HEK293 (cell line): ENCODE measurements around the gene ALB.

Experiments
- CTCF ChIA-PET: fragments of 350-600 bp; formaldehyde crosslinking; extraction: SDS; loops from one replicate; lab custom pipeline; 2021; ENCODE audit warnings: antibody characterized with exemption; lab: Yijun Ruan, JAX
- POLR2A ChIA-PET: fragments of 300-600 bp; formaldehyde crosslinking; extraction: SDS; loops from one replicate; lab custom pipeline; 2020; ENCODE audit warnings: antibody characterized with exemption, inconsistent platforms; lab: Yijun Ruan, JAX
- H3K27ac ChIP-seq: fragments of 200-500 bp; sonication (Bioruptor generic); 2 replicates; pipeline ENCODE4 v1.5.1; 2014; ENCODE audit warnings: low read depth, low read length, control low read depth, inconsistent platforms; ENCODE audit errors: extremely low read depth
- H3K36me3 ChIP-seq, 2 experiments: fragments of 200-500 bp in 1 of 2; sonication (Bioruptor generic) in 1 of 2; 1 replicate in 1 of 2; 2 replicates in 1 of 2; pipeline ENCODE4 v1.5.1; 2014 to 2017; ENCODE audit warnings: inconsistent platforms in 2 of 2, low read length in 2 of 2; ENCODE audit not compliant: control insufficient read depth in 2 of 2, insufficient read depth in 1 of 2
- H3K4me1 ChIP-seq: fragments of 200-500 bp; sonication (Bioruptor generic); 2 replicates; pipeline ENCODE4 v1.5.1; 2014; ENCODE audit warnings: mild to moderate bottlenecking, low read length, inconsistent platforms; ENCODE audit not compliant: control insufficient read depth, insufficient read depth
- H3K4me3 ChIP-seq: 2 replicates; pipeline ENCODE4 v1.5.1; 2011; ENCODE audit warnings: low read depth, mild to moderate bottlenecking, control low read depth, low read length, moderate library complexity
- H3K9me3 ChIP-seq: fragments of 200-500 bp; sonication (Bioruptor generic); 2 replicates; pipeline ENCODE4 v1.5.1; 2014; ENCODE audit warnings: low read depth, low read length, inconsistent platforms; ENCODE audit not compliant: control insufficient read depth, insufficient read depth
- GLIS1 ChIP-seq: fragments of 450-650 bp; formaldehyde crosslinking; IDR thresholded peaks from 2 replicates; pipeline ENCODE4 v1.5.1; 2016; ENCODE audit warnings: missing biosample characterization, missing genetic modification characterization
- KLF7 ChIP-seq: fragments of 450-650 bp; formaldehyde crosslinking; IDR thresholded peaks from 2 replicates; pipeline ENCODE4 v1.5.1; 2016; ENCODE audit warnings: missing biosample characterization, missing genetic modification characterization, borderline replicate concordance
- SALL2 ChIP-seq: fragments of 450-650 bp; formaldehyde crosslinking; IDR thresholded peaks from 2 replicates; pipeline ENCODE4 v1.5.0; 2017; ENCODE audit warnings: missing biosample characterization, mild to moderate bottlenecking, missing genetic modification characterization, borderline replicate concordance
- ZBTB1 ChIP-seq: fragments of 450-650 bp; formaldehyde crosslinking; IDR thresholded peaks from 2 replicates; pipeline ENCODE4 v1.5.1; 2016; ENCODE audit warnings: missing biosample characterization, missing genetic modification characterization
- ZIC2 ChIP-seq: fragments of 450-650 bp; formaldehyde crosslinking; IDR thresholded peaks from 2 replicates; pipeline ENCODE4 v1.5.1; 2016; ENCODE audit warnings: missing biosample characterization, missing genetic modification characterization
- ZNF10 ChIP-seq: fragments of 450-650 bp; formaldehyde crosslinking; IDR thresholded peaks from 2 replicates; pipeline ENCODE4 v1.5.1; 2017; ENCODE audit warnings: missing biosample characterization, missing genetic modification characterization
- ZNF174 ChIP-seq: fragments of 450-650 bp; formaldehyde crosslinking; IDR thresholded peaks from 2 replicates; pipeline ENCODE4 v1.5.0; 2017; ENCODE audit warnings: missing biosample characterization, mild to moderate bottlenecking, missing genetic modification characterization
- ZNF2 ChIP-seq: fragments of 450-650 bp; formaldehyde crosslinking; IDR thresholded peaks from 2 replicates; pipeline ENCODE4 v1.5.1; 2016; ENCODE audit warnings: missing biosample characterization, missing genetic modification characterization
- ZNF274 ChIP-seq, 2 experiments: fragments of 200-500 bp in 1 of 2; fragments of 450-650 bp in 1 of 2; sonication (Bioruptor generic) in 1 of 2; formaldehyde crosslinking in 1 of 2; IDR thresholded peaks; 2 replicates each; pipeline versions ENCODE4 v1.5.1 to v1.6.1; 2014 to 2016; ENCODE audit warnings: borderline replicate concordance in 1 of 2, inconsistent platforms in 1 of 2, low read length in 1 of 2, missing biosample characterization in 1 of 2, missing genetic modification characterization in 1 of 2
- ZNF302 ChIP-seq: fragments of 450-650 bp; formaldehyde crosslinking; IDR thresholded peaks from 2 replicates; pipeline ENCODE4 v1.5.1; 2016; ENCODE audit warnings: missing biosample characterization, missing genetic modification characterization, low read depth
- ZNF514 ChIP-seq: fragments of 450-650 bp; formaldehyde crosslinking; IDR thresholded peaks from 2 replicates; pipeline ENCODE4 v1.5.1; 2016; ENCODE audit warnings: missing biosample characterization, missing genetic modification characterization
- ZNF521 ChIP-seq: fragments of 450-650 bp; formaldehyde crosslinking; IDR thresholded peaks from 2 replicates; pipeline ENCODE4 v1.5.1; 2017; ENCODE audit warnings: missing biosample characterization, mild to moderate bottlenecking, missing genetic modification characterization
- ZNF585B ChIP-seq: fragments of 450-650 bp; formaldehyde crosslinking; IDR thresholded peaks from 2 replicates; pipeline ENCODE4 v1.5.1; 2016; ENCODE audit warnings: missing biosample characterization, missing genetic modification characterization
- ZNF629 ChIP-seq: fragments of 450-650 bp; formaldehyde crosslinking; IDR thresholded peaks from 2 replicates; pipeline ENCODE4 v1.5.1; 2017; ENCODE audit warnings: missing biosample characterization, missing genetic modification characterization
- ZNF664 ChIP-seq: fragments of 450-650 bp; formaldehyde crosslinking; IDR thresholded peaks from 2 replicates; pipeline ENCODE4 v1.5.1; 2016; ENCODE audit warnings: missing biosample characterization, missing genetic modification characterization
- ZNF677 ChIP-seq: fragments of 450-650 bp; IDR thresholded peaks from 2 replicates; pipeline ENCODE4 v1.5.0; 2018; ENCODE audit warnings: missing biosample characterization, mild to moderate bottlenecking, missing genetic modification characterization, moderate library complexity
- ZNF768 ChIP-seq: fragments of 450-650 bp; formaldehyde crosslinking; IDR thresholded peaks from 2 replicates; pipeline ENCODE4 v1.5.1; 2018; ENCODE audit warnings: missing biosample characterization, mild to moderate bottlenecking, missing genetic modification characterization
- ZNF777 ChIP-seq: fragments of 450-650 bp; formaldehyde crosslinking; IDR thresholded peaks from 2 replicates; pipeline ENCODE4 v1.5.1; 2017; ENCODE audit warnings: missing biosample characterization, missing genetic modification characterization, borderline replicate concordance
- TF ChIP-seq, protein P1 (sequence below): fragments of 450-650 bp; formaldehyde crosslinking; IDR thresholded peaks from 2 replicates; pipeline ENCODE4 v1.5.1; 2016; ENCODE audit warnings: missing biosample characterization, missing genetic modification characterization
- TF ChIP-seq, protein P2 (sequence below): fragments of 450-650 bp; formaldehyde crosslinking; IDR thresholded peaks from 2 replicates; pipeline ENCODE4 v1.5.1; 2016; ENCODE audit warnings: missing biosample characterization, missing genetic modification characterization
- TF ChIP-seq, protein P3 (sequence below): fragments of 450-650 bp; formaldehyde crosslinking; IDR thresholded peaks from 2 replicates; pipeline ENCODE4 v1.5.1; 2016; ENCODE audit warnings: missing biosample characterization, missing genetic modification characterization
- TF ChIP-seq, protein P4 (sequence below): fragments of 450-650 bp; formaldehyde crosslinking; IDR thresholded peaks from 2 replicates; pipeline ENCODE4; 2016; ENCODE audit warnings: missing biosample characterization, missing genetic modification characterization

ALB gene

DNA sequence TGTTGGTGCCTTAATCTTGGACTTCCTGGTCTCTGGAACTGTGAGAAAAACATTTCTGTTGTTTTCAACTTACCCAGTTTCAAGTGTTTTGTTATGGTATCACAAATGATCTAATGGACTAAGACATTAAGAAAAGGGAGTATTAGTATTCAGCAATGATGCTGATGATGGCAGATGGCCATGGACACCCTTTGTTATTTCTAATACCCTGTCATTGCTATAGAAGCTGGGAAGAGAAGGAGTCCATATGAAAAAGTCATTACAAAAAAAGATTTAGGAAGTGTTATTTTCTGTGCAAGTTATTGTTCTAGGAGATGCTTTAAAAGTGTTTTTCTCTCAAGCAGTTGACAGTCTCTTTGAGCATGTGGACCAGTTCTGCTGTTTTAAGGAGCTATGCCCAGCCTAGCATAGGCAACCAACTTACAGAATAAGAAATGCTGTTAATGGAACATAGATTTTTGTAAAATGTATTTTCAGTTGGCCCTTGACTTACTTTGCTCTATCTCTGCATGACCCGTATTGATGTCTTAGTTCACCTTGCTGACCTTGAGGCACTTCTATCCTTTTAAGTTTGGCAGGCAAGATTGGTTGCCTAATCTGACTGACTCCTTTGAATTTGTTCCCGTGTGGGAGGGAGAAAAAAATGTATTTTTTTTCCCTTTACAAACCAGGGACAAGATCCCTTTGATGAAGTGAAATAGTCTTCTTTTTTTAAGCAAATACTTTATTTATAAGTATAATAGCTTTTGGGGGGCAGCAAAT is 25.9 kb downstream of the ALB start (continued):
- TF ChIP-seq ZNF514 (tag by site-specific recombination) (no peak), ZNF585B (no peak), ZNF777 (tag by site-specific recombination) (no peak), ZNF768 (tag by site-specific recombination) (no peak), ZNF174 (tag by site-specific recombination) (no peak)

DNA sequence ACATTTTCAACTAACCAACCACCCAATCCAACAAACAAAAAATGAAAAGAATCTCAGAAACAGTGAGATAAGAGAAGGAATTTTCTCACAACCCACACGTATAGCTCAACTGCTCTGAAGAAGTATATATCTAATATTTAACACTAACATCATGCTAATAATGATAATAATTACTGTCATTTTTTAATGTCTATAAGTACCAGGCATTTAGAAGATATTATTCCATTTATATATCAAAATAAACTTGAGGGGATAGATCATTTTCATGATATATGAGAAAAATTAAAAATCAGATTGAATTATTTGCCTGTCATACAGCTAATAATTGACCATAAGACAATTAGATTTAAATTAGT is 27.7 kb downstream of the ALB start:
- H3K4me1 ChIP-seq = no peaks in the 10 kb centered on the region
- TF ChIP-seq, protein P1, sequence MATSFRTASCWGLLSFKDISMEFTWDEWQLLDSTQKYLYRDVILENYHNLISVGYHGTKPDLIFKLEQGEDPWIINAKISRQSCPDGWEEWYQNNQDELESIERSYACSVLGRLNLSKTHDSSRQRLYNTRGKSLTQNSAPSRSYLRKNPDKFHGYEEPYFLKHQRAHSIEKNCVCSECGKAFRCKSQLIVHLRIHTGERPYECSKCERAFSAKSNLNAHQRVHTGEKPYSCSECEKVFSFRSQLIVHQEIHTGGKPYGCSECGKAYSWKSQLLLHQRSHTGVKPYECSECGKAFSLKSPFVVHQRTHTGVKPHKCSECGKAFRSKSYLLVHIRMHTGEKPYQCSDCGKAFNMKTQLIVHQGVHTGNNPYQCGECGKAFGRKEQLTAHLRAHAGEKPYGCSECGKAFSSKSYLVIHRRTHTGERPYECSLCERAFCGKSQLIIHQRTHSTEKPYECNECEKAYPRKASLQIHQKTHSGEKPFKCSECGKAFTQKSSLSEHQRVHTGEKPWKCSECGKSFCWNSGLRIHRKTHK (tag by site-specific recombination) = no peak
- no peak for TF ChIP-seq ZBTB1 (tag by site-specific recombination)
- no peak for TF ChIP-seq ZNF629 (tag by site-specific recombination)
- TF ChIP-seq GLIS1 (tag by site-specific recombination) = no peak
- TF ChIP-seq ZNF274 (IDR thresholded peaks at IDR 0.05; ENCODE audit: low read length) = no peak
- no peak for TF ChIP-seq ZNF274 (tag by site-specific recombination; IDR thresholded peaks at IDR 0.05; ENCODE audit: borderline replicate concordance)
- TF ChIP-seq ZNF10 = no peak
- H3K27ac ChIP-seq = no peak overlapping the region
- no peak overlapping the region for H3K4me3 ChIP-seq
- CTCF ChIA-PET = no interaction called here
- no peaks in the 10 kb centered on the region for H3K9me3 ChIP-seq
- no peaks in the 10 kb centered on the region for H3K36me3 ChIP-seq
- POLR2A ChIA-PET = no interaction called here

DNA sequence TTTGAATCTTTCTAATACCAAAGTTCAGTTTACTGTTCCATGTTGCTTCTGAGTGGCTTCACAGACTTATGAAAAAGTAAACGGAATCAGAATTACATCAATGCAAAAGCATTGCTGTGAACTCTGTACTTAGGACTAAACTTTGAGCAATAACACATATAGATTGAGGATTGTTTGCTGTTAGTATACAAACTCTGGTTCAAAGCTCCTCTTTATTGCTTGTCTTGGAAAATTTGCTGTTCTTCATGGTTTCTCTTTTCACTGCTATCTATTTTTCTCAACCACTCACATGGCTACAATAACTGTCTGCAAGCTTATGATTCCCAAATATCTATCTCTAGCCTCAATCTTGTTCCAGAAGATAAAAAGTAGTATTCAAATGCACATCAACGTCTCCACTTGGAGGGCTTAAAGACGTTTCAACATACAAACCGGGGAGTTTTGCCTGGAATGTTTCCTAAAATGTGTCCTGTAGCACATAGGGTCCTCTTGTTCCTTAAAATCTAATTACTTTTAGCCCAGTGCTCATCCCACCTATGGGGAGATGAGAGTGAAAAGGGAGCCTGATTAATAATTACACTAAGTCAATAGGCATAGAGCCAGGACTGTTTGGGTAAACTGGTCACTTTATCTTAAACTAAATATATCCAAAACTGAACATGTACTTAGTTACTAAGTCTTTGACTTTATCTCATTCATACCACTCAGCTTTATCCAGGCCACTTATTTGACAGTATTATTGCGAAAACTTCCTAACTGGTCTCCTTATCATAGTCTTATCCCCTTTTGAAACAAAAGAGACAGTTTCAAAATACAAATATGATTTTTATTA is 28.3 kb downstream of the ALB start:
- TF ChIP-seq ZNF677 (tag by site-specific recombination) (0 out of 2 replicates have a peak, but pooled peaks have one; percentile 23), ZNF302 (tag by site-specific recombination) (no peak)
- Histone ChIP-seq H3K4me3 (no peak overlapping the region), H3K9me3 (no peaks in the 10 kb centered on the region), H3K36me3 (no peaks in the 10 kb centered on the region), H3K27ac (no peak overlapping the region), H3K4me1 (no peaks in the 10 kb centered on the region)
- CTCF ChIA-PET = interaction anchor here (0.5 to 0.9 kb wide), 2 partner anchors 11 to 120 kb away, joined by 3 read pairs; no protein-coding TSS in a partner anchor
- POLR2A ChIA-PET = no interaction called here

DNA sequence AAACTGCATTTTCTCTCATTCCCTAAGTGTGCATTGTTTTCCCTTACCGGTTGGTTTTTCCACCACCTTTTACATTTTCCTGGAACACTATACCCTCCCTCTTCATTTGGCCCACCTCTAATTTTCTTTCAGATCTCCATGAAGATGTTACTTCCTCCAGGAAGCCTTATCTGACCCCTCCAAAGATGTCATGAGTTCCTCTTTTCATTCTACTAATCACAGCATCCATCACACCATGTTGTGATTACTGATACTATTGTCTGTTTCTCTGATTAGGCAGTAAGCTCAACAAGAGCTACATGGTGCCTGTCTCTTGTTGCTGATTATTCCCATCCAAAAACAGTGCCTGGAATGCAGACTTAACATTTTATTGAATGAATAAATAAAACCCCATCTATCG is 29.1 kb downstream of the ALB start:
- no peak overlapping the region for H3K27ac ChIP-seq
- no peaks in the 10 kb centered on the region for H3K9me3 ChIP-seq
- H3K4me1 ChIP-seq = no peaks in the 10 kb centered on the region
- no peaks in the 10 kb centered on the region for H3K36me3 ChIP-seq
- H3K4me3 ChIP-seq = no peak overlapping the region
- ChIA-PET CTCF (interaction anchor here (0.9 to 3.4 kb wide), 4 partner anchors 8 to 35 kb away, joined by 3 to 20 read pairs (median 4); no protein-coding TSS in a partner anchor), POLR2A (no interaction called here)
- TF ChIP-seq, protein P2, sequence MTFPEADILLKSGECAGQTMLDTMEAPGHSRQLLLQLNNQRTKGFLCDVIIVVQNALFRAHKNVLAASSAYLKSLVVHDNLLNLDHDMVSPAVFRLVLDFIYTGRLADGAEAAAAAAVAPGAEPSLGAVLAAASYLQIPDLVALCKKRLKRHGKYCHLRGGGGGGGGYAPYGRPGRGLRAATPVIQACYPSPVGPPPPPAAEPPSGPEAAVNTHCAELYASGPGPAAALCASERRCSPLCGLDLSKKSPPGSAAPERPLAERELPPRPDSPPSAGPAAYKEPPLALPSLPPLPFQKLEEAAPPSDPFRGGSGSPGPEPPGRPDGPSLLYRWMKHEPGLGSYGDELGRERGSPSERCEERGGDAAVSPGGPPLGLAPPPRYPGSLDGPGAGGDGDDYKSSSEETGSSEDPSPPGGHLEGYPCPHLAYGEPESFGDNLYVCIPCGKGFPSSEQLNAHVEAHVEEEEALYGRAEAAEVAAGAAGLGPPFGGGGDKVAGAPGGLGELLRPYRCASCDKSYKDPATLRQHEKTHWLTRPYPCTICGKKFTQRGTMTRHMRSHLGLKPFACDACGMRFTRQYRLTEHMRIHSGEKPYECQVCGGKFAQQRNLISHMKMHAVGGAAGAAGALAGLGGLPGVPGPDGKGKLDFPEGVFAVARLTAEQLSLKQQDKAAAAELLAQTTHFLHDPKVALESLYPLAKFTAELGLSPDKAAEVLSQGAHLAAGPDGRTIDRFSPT = no peak
- TF ChIP-seq ZNF2 (tag by site-specific recombination) (no peak), ZNF664 (tag by site-specific recombination) (no peak), ZNF521 (tag by site-specific recombination) (no peak), KLF7 (tag by site-specific recombination) (no peak), ZIC2 (tag by site-specific recombination) (no peak), GLIS1 (tag by site-specific recombination) (no peak), SALL2 (tag by site-specific recombination) (no peak)
- TF ChIP-seq, protein P3, sequence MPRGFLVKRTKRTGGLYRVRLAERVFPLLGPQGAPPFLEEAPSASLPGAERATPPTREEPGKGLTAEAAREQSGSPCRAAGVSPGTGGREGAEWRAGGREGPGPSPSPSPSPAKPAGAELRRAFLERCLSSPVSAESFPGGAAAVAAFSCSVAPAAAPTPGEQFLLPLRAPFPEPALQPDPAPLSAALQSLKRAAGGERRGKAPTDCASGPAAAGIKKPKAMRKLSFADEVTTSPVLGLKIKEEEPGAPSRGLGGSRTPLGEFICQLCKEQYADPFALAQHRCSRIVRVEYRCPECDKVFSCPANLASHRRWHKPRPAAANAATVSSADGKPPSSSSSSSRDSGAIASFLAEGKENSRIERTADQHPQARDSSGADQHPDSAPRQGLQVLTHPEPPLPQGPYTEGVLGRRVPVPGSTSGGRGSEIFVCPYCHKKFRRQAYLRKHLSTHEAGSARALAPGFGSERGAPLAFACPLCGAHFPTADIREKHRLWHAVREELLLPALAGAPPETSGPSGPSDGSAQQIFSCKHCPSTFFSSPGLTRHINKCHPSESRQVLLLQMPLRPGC (tag by site-specific recombination) = no peak
- TF ChIP-seq, protein P4, sequence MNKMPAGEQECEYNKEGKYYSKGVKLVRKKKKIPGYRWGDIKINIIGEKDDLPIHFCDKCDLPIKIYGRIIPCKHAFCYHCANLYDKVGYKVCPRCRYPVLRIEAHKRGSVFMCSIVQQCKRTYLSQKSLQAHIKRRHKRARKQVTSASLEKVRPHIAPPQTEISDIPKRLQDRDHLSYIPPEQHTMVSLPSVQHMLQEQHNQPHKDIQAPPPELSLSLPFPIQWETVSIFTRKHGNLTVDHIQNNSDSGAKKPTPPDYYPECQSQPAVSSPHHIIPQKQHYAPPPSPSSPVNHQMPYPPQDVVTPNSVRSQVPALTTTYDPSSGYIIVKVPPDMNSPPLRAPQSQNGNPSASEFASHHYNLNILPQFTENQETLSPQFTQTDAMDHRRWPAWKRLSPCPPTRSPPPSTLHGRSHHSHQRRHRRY (tag by site-specific recombination) = no peak
